ENCODE results near the gene PROSER3. TPM values are rescaled to one million over a fixed set of nuclear protein-coding genes. Genes with fewer than 3 reads are reported as not detected.

The PROSER3 gene
- total and polyA plus RNA-seq, 9 of the 15 experiments (the other 6 are each of a cell fraction or from before 2014, with no cell fraction given), result 1.0 to 39.5 (median 5.1) TPM

GRCh38 chr19:35748106-35749020, 9.6 kb upstream of the PROSER3 start, which contains the start of gene LIN37 (continued):
- TF ChIP-seq ID3 (CRISPR knock-in tag; IDR thresholded peaks at IDR 0.05) (no peak), ID3 (tag; IDR thresholded peaks at IDR 0.05) (0 out of 2 replicates have a peak, but pooled peaks have one; percentile 31), POLR2B (IDR thresholded peaks at IDR 0.05; ENCODE audit: low read depth, partially characterized antibody) (peak; percentile 76), CEBPZ (IDR thresholded peaks at IDR 0.05; ENCODE audit: borderline replicate concordance, low read depth, low read length) (peak; percentile 82), MAX (CRISPR knock-in tag; IDR thresholded peaks at IDR 0.05) (0 out of 2 replicates have a peak, but pooled peaks have one; percentile 27), KAT7 (CRISPR knock-in tag; IDR thresholded peaks at IDR 0.05; ENCODE audit: borderline replicate concordance) (no peak; the same call in 1 of the 2 replicates), KLF13 (tag; IDR thresholded peaks at IDR 0.05; ENCODE audit: borderline replicate concordance, low read depth) (no peak), CGGBP1 (CRISPR knock-in tag; IDR thresholded peaks at IDR 0.05) (no peak), YY1 (IDR thresholded peaks at IDR 0.05; ENCODE audit: borderline replicate concordance in 1 of 3, control insufficient read depth in 1 of 3, extremely low read depth in 1 of 3, insufficient read depth in 3 of 3, insufficient read length in 1 of 3, insufficient replicate concordance in 2 of 3, low read depth in 1 of 3, low read length in 2 of 3) (peak in 1 of 3 experiments; percentile 17), E2F6 (IDR thresholded peaks at IDR 0.05; ENCODE audit: borderline replicate concordance in 1 of 2, extremely low read depth in 1 of 2, insufficient read depth in 1 of 2, insufficient read length in 1 of 2, low read depth in 1 of 2, low read length in 1 of 2, poor library complexity in 1 of 2, severe bottlenecking in 1 of 2) (peak; percentile 21 to 36), SIX5 (IDR thresholded peaks at IDR 0.05; ENCODE audit: borderline replicate concordance in 1 of 2, insufficient read depth in 1 of 2, low read depth in 1 of 2, low read length in 2 of 2) (peak; percentile 91 to 95), TEAD4 (IDR thresholded peaks at IDR 0.05; ENCODE audit: low read length) (0 out of 2 replicates have a peak, but pooled peaks have one; percentile 4), TEAD4 (CRISPR knock-in tag; IDR thresholded peaks at IDR 0.05; ENCODE audit: borderline replicate concordance) (no peak), VEZF1 (CRISPR knock-in tag; IDR thresholded peaks at IDR 0.05) (peak; percentile 69)

All from K562 (cell line).